Activated CD4-positive, alpha-beta T cell treated with anti-CD3 and anti-CD28 coated beads, Interleukin-2, amount 50 U/mL, for 1 hour (primary cell): ENCODE data around the gene COL4A2.
"Not testable (repeated sequence)": the region's sequence is repeated elsewhere in the genome, so short reads cannot be mapped to it uniquely, and the experiment has no call there.

ENCODE experiments used
- DNase-seq: peaks from one replicate; pipeline ENCODE4 v3.0.0-alpha.2; 2020

The COL4A2 gene

DNA sequence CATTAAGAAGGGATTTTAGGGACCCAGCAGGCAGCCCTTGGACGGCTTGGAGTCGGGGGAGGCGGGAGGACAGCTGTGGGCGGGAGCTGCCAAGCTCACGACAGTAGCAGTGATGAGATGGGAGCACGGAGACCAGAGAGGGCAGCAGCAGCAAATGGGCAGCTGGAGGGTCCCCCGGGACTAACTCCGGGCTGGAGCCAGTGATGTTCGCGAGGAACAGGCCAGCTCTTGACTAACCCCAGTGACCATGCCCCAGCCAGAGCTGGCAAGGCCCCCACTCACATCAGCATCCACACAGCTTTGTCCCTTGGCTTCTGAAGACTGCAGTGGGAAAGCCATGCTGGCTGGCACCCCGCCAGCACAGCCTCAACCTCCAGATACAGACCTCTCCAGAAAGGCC is 172.6 kb downstream of the COL4A2 start:
- no peak for DNase-seq

DNA sequence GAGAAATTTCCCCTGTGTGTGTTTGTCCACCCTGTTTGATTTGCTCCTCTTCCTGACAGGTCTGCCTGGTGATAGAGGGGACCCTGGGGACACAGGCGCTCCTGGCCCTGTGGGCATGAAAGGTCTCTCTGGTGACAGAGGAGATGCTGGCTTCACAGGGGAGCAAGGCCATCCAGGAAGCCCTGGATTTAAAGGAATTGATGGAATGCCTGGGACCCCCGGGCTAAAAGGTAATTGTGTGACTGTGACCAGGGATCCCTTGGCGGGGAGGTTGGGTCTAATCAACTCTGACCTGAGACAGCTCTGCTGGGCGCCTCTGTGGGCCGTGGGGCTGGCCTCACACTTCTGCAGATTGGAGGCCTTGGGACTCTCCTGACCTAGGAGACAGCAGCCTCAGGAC is 173.1 kb downstream of the COL4A2 start:
- no peak for DNase-seq

DNA sequence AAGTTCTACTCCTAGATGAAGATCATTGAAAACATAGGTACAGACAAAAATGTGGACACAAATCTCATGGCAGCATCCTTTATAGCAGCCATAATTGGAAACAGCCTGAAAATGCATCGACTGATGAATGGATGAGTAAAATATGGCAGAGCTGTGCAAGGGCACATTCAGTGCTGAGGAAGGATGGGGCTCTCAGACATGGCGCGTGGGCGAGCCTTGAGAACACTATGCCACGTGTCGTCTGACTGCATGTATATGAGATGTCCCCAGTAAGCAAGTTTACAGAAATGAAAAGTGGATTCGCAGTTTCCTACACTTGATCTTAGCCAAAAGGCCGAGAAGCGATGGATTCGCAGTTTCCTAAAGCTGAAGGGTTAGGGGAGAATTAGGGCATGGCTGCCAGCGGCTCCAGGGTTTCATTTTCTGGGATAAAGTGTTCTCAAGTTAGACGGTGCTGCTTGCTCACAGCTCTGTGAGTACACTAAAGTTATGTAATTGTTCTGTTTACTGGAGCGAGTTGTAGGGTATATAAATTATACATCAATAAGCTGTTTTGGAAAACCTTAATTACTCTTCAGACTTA is 176.4 kb downstream of the COL4A2 start:
- no peak for DNase-seq

DNA sequence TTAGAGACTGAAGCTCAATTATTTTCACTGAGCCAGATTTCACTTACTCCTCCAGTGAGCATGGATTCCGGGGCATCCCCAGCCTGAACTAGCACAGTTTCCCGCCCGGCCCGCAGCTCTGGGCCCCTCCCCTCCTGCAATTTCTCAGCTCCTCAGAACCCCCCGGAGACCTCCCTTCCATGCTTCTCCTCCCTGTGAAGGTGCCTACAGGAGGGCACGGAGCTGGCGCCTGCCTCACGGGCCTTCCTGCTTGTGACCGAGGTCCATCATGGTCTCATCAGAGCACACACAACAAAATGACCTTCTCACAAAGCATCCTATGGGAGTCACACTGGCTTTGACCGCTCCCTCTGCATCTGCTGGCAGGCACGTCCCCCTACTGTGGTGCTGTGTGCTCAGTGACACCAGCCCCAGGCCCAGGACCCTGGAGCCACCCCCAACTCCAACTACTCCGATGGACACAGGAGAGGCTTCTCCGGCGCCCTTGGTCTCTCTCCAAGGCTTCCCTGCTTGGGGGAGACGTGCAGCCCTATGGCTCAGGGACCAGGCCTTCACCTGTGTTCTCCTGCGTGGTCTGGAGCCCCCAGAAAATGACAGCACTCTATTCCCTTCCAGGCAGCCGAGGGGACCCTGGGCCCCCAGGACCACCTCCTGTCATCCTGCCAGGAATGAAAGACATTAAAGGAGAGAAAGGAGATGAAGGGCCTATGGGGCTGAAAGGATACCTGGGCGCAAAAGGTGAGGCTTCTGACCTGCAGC is 177.4 kb downstream of the COL4A2 start:
- DNase-seq: no peak

DNA sequence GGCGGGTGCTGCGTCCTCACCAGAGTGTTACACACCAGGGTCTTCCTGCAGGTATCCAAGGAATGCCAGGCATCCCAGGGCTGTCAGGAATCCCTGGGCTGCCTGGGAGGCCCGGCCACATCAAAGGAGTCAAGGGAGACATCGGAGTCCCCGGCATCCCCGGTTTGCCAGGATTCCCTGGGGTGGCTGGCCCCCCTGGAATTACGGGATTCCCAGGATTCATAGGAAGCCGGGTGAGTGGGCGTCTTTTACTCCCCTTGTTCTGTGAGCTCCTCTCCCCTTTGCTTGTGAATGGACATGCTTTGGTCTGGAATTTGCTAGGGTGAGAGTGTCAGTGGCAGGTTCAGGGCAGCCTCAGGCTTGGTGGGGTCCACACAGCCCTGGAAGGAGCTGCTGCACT is 178.5 kb downstream of the COL4A2 start:
- no peak for DNase-seq

DNA sequence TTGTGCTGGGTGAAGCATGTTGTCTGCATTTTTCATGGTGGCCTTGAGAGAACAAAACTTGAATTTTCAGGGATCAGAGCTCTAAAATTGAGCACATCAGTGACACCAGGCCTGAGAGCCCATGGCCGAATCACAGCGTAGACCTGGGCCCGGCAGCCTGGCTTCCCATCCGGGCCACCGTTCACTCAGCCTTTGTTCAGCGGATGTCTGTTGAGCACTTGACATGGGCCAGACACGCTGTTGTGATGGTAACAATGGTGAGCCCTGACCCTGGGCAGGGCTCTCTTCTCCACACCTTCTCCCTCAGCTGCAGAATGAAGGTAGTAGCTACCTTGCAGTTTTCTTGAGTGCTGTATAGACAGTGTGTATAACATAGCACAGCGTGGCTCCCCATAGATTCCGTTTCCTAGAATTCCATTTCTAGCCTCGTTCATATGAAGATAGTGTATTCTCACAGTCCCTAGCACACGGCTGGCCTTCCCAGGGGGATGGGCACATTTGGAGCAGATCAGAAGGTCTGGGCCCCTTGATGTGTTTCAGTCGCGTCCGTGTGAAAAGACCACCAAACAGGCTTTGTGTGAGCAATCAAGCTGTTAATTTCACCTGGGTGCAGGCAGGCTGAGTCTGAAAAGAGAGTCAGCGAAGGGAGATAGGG is 179.1 kb downstream of the COL4A2 start:
- DNase-seq: no peak

DNA sequence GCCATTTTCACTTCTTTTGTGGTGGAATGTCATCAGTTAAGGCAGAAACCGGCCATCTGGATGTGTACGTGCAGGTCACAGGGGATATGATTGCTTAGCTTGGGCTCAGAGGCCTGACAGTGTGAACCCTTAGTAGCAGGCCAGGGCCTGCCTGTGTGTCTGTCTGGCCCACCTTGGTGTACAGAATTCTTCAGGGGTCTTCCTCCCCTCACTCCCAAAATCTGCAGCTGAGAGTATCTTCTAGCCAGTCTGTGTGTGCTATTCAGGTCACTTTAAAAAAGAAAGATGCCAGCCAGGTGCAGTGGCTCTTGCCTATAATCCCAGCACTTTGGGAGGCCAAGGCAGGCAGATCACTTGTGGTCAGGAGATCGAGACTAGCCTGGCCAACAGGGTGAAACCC is 179.8 kb downstream of the COL4A2 start:
- not testable (repeated sequence) for DNase-seq

DNA sequence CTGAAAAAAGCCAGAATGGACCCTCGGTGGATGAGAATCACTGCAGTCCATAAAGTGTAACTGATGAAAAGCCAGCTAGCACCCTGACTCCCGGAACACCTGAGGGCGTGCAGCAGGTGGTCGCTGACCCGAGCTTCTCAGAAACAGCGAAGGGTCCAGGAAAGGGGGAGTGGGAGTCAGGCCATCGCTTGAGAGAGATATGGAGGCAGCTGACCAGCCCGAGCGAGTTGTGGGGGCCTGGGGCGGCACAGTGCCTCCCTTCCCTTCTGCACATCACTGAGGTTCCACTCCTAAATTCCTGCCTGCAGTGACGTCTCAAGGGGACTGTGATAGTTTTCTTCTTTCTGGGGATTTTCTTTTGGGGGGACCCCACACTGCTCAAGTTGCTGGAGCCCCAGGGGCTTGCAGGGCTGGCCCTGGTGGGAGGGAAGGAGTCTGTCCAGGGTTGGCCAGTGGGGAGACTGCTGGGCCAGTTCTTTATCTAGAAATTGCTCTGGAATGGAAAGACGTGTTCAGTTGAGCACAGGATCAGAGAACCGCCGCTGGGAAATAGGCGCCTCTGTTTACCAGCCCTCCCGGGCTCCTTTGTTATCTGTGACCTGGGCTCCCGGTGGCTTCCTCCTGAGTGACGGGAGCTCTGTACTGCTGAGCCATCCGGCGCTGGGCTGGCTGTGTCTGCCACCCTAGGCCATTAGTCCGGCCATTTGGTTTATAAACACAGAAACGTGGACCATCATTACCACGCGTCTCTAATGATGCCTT is 183.1 kb downstream of the COL4A2 start:
- no peak for DNase-seq

DNA sequence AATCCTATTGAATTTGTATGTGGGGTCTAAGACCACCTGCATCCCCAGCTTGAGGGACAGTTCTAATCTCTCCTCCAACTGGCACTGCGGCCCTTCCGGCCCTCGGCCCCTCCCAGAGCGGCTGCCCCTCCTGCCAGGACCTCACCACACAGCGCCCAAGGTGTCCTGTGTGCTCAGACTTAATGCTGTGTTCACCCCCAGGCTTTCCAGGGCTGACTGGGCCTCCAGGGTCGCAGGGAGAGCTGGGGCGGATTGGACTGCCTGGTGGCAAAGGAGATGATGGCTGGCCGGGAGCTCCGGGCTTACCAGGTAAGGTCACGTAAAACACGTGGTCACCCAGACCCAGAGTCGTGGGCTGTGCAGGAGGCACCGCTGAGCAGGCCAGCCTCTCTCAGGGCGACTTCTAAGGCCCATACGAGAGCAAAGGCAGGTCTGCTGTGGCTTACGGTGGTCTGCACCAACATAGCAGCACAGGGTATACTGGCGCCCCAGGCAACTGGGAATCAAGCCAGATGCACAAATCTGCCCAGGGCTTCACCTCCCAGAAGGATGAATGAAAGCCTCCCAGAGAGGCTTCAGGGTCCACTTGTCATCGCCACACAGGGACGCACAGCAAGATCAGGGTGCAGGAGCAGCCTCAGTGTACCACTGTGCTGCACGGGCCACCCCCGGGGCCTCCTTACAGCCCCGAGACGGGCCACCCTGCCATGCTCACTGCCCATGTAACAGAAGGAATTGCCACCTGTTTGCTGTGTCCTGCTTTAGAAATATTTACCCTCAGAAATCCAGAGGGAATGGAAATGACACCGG is 185.0 kb downstream of the COL4A2 start:
- DNase-seq: no peak

DNA sequence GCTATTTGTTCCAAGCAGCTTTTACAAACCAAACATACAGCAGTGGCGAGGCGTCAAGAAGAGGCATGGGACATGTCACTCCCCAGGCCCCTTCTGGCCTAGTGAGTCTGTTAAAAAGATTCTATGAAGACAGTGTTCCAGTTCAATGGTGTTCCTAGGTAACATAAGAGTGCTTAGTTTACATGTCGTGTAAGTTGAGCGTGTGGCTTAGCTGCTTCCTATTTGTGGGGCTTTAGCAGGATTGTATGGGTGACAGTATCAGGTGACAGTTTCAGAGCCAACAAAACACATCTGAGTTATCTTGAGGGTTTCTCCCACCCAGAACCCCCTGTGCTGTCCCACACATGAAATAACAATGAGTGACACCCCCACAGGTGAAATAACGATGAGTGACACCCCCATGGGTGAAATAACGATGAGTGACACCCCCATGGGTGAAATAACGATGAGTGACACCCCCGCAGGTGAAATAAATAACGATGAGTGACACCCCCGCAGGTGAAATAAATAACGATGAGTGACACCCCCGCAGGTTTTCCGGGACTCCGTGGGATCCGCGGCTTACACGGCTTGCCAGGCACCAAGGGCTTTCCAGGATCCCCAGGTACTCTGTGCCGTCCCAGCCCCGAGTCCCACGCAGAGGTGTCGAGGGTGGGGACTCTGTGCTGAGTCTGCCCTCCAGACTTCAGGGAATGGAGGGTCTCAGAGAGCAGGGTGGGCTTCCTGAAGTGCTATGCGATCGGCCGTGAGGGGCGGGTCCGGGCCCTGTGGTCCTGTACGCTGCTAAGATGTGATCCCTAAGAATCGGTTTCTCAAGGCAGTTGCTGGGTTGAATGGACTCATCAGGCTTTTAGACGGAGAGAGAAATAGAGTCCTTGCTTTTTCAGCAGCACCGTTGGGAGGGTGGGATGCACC is 185.9 kb downstream of the COL4A2 start:
- DNase-seq: no peak

DNA sequence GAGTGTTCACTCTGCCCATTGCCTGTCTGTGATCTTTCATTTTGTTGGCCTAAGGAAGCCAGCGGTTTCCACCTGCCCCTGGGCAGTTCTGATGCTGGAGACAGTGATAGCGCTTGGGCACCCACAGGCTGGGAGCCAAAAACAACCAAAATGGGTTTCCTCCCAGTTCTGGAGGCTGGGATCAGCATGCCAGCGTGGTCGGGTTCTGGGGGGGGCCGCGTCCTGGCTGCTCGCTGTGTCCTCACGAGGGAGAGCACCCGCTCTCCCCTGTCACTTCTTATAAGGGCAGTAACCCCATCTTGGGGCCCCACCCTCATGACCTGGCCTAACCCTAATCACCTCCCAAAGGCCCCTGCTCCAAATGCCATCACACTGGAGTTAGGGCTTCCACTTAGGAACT is 186.5 kb downstream of the COL4A2 start:
- DNase-seq: no peak

DNA sequence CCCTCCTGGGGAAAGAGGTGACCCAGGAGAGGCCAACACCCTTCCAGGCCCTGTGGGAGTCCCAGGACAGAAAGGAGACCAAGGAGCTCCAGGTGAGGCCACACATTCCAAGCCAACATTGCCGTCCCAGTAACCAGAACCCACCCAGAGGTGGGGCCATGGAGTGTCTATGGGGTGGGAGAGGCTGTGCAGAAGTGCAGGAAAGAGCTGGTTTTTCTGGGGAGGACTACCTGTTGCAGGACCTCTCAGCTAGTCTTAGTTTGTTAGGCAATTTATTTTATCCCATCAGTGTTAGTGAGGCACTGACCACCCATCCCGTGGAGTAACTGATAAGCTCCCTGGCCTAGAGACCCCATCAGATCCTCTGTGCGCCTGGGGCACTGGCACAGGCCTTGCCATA is 188.3 kb downstream of the COL4A2 start:
- no peak for DNase-seq

DNA sequence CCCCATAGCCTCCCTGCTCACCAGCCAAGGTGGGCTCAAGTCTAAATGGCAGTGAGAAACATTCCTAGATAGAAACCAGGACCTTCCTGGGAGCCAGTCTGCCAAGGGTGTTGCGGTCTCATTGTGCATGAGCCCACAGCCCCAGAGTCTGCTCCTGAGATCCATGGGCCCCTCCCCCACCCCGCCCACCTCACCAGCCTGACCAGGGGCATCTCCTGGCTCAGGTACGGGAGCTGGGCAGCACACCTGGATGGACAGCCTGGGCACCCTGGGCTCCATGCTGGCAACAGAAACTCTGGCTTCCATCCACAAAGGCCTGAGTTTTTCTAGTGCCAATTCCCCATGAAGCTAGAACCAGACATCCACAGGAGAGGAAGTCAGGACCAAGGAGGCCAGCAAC is 188.8 kb downstream of the COL4A2 start:
- DNase-seq: no peak

DNA sequence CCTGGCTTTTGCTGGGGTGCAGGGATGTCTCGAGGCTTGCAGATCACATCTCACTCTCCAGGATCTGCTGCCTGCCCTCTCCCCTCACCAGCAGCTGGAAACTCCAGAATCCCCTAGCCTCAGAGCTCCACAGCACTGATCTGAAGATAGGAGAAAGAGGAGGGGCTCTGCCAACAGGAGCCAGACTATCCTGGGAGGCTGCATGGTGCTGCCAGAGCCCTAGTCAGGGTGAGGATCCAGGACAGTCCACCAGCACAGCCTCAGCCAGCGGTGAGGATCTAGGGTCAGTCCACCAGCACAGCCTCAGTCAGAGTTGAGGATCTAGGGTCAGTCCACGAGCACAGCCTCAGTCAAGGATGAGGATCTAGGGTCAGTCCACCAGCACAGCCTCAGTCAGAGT is 189.2 kb downstream of the COL4A2 start:
- DNase-seq: no peak

DNA sequence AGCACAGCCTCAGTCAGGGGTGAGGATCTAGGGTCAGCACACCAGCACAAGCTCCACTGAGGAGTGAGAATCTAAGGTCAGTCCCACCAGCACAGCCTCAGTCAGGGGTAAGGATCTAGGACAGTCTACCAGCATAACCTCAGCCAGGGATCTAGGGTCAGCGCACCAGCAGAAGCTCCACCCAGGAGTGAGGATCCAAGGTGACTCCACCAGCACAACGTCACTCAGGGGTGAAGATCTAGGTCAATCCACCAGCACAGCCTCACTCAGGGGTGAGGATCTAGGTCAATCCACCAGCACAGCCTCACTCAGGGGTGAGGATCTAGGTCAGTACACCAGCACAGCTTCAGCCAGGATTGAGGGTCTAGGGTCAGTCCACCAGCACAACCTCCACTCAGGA is 189.9 kb downstream of the COL4A2 start:
- no peak for DNase-seq

DNA sequence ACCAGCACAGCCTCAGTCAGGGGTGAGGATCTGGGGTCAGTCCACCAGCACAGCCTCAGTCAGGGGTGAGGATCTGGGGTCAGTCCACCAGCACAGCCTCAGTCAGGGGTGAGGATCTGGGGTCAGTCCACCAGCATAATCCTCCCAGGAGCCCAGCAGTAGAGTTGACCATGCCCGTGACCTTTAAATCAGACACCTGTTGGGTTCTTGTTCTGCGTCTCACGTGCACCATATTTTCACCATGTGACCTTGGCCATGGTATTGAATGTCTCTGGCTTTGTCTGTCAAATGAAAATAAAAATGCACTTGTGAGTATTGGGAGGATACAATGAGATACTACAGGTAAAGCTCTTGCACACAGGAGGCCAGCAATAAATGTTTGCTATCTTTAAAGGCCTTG is 190.8 kb downstream of the COL4A2 start:
- DNase-seq: not testable (repeated sequence)

DNA sequence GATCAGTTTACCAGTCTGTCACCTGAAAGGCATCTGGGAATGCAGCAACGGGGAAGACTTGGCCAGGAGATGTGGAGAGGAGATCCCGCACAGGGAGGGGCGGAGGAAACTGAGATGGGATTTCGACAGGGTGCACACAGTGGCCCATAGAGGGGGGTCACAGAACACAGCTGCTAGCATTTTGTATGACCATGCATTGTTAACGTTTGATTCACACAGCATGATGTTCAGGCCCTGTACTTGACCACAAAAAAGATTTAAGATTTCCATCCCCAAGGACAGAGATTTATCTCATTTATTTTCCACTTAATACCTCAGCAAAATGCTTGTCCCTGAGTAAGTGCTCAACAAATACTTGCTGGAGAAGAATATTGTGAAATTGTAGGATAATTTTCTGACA is 191.2 kb downstream of the COL4A2 start:
- DNase-seq: no peak

DNA sequence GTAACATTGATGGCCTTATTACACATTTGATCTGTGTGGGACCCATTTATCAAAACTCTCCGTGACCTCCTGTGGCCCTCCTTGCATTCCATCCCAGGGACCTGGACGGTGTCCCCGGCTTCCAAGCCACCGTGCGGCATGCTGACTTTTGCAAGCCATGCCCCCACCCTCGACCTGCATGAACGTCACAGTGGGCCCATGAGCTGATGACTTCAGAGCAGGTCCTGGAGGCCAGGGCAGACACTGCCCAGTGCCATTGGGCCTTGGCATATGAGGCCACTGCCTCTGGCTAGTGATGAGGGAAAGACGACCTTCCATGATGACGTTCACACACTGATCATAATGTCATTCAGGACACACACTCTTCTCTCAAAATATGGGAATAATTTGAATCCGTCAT is 191.7 kb downstream of the COL4A2 start:
- DNase-seq: no peak

DNA sequence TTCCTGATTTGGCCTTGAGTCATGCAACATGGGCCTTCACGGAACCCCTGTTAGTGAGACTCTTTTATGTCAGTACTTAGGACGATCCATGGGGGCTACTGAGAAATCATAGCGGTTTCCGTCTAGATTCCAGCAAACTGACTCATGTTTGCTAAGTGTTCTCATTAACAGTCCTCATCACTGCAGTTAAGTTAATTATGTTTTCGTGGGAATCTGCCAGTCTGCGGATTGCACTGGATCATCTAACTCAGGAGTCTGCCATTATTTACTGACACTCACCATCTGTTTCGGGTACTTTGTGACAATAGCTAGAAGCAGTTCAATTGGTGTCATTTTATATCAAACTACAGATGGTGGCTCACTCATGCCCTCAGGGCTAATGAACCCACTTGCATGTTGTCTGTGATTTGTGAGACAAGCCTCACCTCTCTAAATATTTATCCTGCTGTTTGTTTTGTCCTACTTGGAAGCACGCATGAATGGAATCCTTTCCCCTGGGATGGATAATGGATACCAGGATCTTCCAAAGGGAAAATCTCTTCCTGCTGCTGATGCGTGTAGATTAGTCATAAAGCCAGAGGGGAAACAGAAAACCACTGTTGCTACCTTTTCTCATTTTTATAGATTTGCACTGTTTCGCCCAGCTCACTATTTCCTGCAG is 192.7 kb downstream of the COL4A2 start:
- no peak for DNase-seq

DNA sequence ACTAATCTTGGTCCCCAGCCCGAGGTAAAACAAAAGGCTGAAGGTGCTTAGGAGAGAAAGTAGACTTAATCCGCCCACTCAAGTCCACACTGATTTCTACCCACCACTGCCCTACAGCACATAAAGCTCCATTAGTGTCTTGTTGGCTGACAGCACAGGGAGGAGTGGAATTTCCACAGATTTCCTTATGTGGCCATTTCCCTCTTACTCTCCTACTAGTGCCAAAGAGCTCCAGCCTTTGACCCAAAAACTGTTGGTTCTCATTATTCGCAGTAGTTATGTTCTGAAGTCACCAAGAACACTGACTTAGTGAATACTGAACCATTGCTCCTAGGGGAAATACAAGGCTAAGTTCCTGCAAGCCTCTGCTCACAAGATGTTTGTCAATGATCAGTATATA is 193.3 kb downstream of the COL4A2 start:
- DNase-seq: no peak

DNA sequence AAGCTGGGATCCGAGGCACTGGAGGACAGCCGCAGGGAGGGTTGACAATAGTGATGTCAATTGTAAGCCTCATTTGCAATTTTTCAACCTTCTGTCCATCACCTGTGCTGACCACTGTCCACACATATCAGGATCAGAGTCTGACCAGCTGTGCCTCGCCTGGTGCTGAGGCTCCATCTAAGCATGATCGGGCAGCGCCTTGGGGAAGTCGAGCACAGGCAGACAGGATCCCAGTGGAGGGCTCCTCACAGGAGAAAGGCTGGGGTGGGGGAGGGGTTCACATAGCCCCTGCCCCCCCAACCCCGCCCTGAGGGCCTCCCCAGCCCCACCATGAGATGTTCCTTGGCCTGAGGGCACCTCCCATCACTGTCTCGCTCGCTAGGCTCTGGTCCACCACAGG is 194.1 kb downstream of the COL4A2 start:
- DNase-seq: no peak
